NCI-H146 treated with DMSO at 0.1 percent for 48 hours (cell line): ENCODE measurements around the gene FAM237A.

ENCODE experiments used
- DNase-seq: peaks from one replicate; lab custom pipeline; 2025; ENCODE audit not compliant: unreplicated experiment; lab: John Stamatoyannopoulos, UW

The FAM237A gene

DNA sequence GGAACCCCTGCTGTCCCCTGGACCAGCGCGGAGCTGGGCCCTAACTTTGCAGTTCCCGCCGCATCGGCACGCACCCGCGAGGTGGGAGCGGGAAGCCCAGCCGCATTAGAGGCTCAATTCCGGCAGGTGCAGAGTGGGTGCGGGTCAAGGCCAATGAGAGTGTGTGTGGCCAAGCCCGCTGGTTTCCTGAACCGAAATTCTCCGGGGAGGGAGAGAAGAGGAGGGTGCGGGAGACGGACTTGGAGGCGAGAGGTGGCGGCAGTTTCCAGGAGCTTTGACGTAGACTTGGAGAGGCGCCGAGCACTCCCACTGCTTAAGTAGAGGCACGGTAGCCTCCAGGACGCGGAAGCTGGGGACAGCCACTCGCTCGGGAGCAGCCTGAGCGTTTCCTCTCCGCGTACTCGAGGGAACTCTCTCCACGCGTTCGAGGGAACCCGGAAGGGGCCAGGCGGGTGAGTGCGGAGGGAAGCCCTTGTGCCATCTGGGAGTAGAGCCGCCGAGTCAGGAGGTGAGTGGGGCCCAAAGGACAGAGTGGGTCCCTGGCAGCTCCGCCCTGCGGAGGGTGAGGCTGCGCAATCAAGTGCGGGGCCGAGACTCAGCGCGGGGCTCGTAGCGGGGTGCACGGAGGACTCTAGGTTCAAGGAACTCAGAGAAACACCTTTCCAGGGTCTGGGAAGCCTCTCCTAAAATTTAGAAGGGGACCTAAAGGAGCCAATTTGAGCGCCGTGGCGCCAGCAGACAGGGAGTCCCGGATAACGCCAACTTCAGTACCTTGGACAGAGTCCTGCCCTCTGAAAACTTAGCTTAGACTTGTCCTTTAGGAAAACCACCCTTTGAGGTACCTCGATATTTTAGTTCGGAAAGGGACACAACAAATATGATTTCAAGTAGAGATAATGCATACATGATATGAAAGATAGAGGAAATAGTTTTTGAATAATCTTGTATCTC, at the start of gene FAM237A:
FAM237A (plus strand) TSS at position 413 of the 951 bp plus-strand sequence. CDS start 1,750 bp downstream, outside the sequence.
- no peak for DNase-seq

DNA sequence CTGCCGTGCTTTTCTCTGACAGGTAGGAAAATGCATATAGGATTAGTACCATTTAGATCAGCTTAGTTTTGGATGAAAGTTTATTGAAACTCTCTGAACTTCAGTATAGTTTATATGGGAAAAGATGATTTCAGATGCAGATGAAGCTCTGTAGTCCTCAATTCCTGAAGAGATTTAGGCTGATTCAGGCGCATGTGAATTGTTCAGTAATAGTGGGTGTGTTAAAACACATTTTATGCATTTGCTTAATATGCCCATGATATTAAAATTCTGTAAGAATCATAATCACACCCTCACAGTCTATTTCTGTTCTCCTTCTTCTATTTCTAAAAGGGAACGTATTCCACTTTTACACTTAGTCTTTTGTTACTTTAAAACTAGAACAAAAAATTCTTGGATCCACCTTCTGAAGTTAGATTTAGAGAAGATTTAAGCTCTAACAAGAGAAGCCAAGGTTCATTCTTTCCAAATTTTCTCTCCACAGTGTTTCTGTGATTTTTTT, 44.5 kb upstream of the FAM237A start:
- DNase-seq: no peak

GRCh38 chr2:206603243-206603642, 39.0 kb upstream of the FAM237A start:
- DNase-seq: no peak

- no peak for DNase-seq
These were observed 31.8 kb upstream of the FAM237A start for GRCh38 chr2:206610451-206610850.

GRCh38 chr2:206611191-206611590, 31.1 kb upstream of the FAM237A start:
- DNase-seq: no peak

DNA sequence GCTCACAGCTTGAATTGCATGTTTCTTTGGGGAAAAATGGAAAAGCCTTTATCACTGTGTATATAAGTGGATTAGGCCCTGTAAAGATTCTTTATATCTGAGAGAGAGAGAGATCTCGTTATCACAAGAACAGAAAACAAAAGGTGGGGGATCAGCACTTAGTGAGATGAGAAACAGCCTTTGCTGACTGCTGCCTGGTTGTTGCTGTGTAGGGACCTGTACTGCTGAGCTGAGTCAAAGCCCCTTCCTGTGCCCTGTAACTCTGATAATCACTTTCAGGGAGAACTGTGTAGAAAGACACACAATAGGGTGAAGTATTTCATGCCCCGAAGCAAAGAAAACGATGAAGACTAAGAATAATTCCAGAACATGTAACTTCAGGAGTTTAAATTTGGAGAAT, 30.6 kb upstream of the FAM237A start:
- DNase-seq: no peak

DNA sequence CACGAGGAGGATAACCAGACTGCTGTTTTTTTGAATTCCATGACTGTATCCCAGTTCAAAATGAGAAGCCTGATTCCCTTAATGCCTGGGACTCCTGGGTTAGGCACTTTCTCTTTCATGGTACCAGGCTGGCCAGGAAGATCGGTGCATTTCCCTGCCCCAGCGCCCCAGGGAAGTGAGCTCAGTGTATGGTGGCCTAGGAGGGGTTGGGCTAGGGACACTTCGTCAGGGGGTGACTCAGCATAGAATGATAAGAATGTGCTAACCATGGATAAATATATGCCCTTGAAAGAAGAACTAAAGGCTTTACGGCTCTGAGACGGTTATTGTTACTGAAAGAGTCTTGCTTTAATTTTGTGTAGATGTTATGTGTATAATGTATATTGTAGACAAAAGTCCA, 27.5 kb upstream of the FAM237A start:
- no peak for DNase-seq

GRCh38 chr2:206615417-206616089, 26.7 kb upstream of the FAM237A start:
- no peak for DNase-seq

GRCh38 chr2:206616151-206616550, 26.1 kb upstream of the FAM237A start:
- no peak for DNase-seq

DNA sequence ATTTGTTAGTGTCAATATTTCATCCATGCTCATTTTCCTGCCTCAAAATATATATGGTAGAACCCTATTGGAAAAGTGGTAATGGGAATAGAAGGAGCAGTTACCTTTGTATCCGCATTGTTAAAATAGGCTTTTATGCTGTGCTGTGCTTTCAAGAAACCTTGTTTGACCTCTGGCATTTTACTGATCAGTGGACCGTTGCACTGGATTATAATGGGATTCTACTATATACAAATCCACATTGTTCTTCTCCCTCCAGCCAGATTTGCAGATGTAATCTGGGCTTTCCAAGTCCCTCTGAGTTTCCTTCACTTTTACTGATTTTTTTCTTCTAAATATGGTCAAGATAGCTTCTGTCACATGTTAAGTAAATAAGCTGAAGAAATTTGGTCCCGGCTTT, 23.3 kb upstream of the FAM237A start:
- no peak for DNase-seq

- no peak for DNase-seq
These were observed 16.2 kb upstream of the FAM237A start for GRCh38 chr2:206626108-206626507.

DNA sequence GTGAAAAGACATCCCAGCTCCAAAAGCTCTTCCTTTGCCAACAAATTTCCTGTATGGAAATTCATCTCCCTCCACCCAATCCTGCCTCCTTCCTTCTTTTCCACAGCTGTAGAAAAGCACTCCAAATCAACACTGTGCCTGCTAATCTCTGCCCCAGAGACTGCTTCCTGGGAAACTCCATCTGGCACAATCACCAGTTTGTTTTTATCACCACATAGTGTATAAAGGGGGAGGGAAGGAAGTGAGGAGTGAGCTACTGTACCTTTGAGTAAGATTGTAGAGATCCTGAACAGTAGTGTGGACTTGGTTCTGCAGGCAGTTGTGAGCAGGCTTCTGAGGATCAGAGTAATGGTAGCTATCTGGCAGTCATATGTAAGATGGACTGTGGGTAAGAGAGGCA, 14.7 kb upstream of the FAM237A start:
- DNase-seq: no peak

GRCh38 chr2:206631340-206631739, 10.9 kb upstream of the FAM237A start:
- no peak for DNase-seq

DNA sequence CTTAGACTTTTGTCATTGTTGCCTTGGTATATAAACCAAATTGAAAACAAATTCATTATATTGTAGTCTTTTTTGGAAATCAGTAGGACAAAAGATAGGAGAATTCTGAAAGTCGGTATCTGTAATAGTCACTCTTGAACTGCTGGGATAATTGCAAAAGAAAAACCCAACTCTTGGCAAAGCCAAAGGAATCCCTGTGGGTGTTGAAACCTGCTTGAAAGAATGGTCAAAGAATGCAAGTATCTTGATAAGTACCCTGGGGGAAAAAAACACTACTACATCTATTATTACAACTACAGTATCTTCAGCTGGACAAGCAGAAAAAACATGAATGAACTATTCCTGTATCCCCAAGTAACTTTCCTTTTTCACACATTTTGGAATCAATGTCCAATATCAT, 7.3 kb upstream of the FAM237A start:
- DNase-seq: no peak

GRCh38 chr2:206639636-206640035, 2.7 kb upstream of the FAM237A start:
- no peak for DNase-seq

- DNase-seq: no peak
These were observed 1.1 kb upstream of the FAM237A start for GRCh38 chr2:206641226-206641625.

DNA sequence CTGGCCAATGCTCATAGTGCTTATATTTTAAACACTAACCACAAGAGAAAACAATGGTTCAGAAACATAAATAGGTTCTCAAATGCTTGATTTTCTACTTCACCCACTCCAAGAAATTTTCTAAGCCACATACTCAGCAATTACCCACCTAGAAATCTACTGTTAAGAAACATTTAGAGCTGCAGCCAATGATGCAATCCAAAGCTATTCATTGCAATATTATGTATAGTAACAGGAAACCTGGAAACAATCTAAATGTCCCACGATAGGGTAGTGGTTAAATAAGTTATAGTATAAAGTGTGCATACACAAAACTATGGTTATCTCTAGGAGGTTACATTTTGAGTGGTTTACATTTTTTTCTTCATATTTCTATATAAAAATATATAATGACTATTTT, 5.7 kb downstream of the FAM237A start:
- DNase-seq: no peak

- no peak for DNase-seq
These were observed 14.8 kb downstream of the FAM237A start for GRCh38 chr2:206657087-206657486.

- no peak for DNase-seq
These were observed 23.0 kb downstream of the FAM237A start for GRCh38 chr2:206665251-206665650.

GRCh38 chr2:206670531-206671319, 28.4 kb downstream of the FAM237A start:
- DNase-seq: no peak

DNA sequence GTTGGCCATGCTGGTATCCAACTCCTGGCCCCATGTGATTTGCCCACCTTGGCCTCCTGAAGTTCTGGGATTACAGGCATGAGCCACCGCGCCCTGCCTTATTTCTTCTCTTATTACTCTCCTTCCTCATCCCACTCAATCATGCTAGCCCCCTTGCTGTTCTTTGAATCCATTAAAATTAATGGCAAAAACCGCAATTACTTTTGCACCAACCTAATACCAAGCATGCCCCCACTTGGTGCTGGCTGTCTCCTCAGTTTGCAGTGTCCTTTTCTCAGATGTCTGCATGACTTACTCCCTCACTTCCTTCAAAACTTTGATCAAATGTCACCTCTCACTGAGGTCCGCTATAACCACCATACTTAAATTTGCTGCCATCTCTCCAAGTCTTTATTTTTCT, 41.3 kb downstream of the FAM237A start:
- no peak for DNase-seq
